Midbrain (tissue), 1 donor: ENCODE results near the gene SNX3.

Source experiments
- DNase-seq: peaks from one replicate; lab custom pipeline; 2025; lab: John Stamatoyannopoulos, UW

SNX3 gene

GRCh38 chr6:108203189-108204112 is 57.4 kb downstream of the SNX3 start:
- no peak for DNase-seq

- DNase-seq, result no peak
These were observed 60.2 kb downstream of the SNX3 start for GRCh38 chr6:108200631-108201030.

- no peak for DNase-seq
These were observed 60.7 kb downstream of the SNX3 start for GRCh38 chr6:108200186-108200585.

GRCh38 chr6:108198761-108199498 is 61.9 kb downstream of the SNX3 start:
- DNase-seq, result no peak

GRCh38 chr6:108195209-108195608 is 65.6 kb downstream of the SNX3 start:
- no peak for DNase-seq

- no peak for DNase-seq
These were observed 66.3 kb downstream of the SNX3 start for GRCh38 chr6:108194503-108194902.

- DNase-seq, result no peak
These were observed 67.0 kb downstream of the SNX3 start for GRCh38 chr6:108193835-108194234.

- no peak for DNase-seq
These were observed 67.7 kb downstream of the SNX3 start for GRCh38 chr6:108193131-108193530.

GRCh38 chr6:108187519-108187918 is 73.3 kb downstream of the SNX3 start:
- no peak for DNase-seq

GRCh38 chr6:108186226-108186625 is 74.6 kb downstream of the SNX3 start:
- DNase-seq, result no peak

- no peak for DNase-seq
These were observed 80.1 kb downstream of the SNX3 start for GRCh38 chr6:108180776-108181175.

GRCh38 chr6:108180266-108180665 is 80.6 kb downstream of the SNX3 start:
- DNase-seq, result no peak

- DNase-seq, result no peak
These were observed 81.1 kb downstream of the SNX3 start for GRCh38 chr6:108179741-108180140.

- DNase-seq, result no peak
These were observed 84.4 kb downstream of the SNX3 start for GRCh38 chr6:108176281-108177089.

GRCh38 chr6:108175592-108176279 is 85.1 kb downstream of the SNX3 start:
- no peak for DNase-seq

GRCh38 chr6:108175176-108175591 is 85.7 kb downstream of the SNX3 start:
- no peak for DNase-seq

- no peak for DNase-seq
These were observed 86.3 kb downstream of the SNX3 start for GRCh38 chr6:108174371-108175175.

GRCh38 chr6:108171918-108172516 is 88.8 kb downstream of the SNX3 start:
- no peak for DNase-seq

GRCh38 chr6:108171291-108171917 is 89.4 kb downstream of the SNX3 start:
- no peak for DNase-seq
